GM19238 (cell line): ENCODE measurements around the gene AFF1.
"Not testable (repeated sequence)": the region's sequence is repeated elsewhere in the genome, so short reads cannot be mapped to it uniquely, and the experiment has no call there.

Source experiments
- DNase-seq: peaks from one replicate; pipeline ENCODE4 v3.0.0; 2011; ENCODE audit warnings: low spot score; ENCODE audit not compliant: insufficient read length

The AFF1 gene

DNA sequence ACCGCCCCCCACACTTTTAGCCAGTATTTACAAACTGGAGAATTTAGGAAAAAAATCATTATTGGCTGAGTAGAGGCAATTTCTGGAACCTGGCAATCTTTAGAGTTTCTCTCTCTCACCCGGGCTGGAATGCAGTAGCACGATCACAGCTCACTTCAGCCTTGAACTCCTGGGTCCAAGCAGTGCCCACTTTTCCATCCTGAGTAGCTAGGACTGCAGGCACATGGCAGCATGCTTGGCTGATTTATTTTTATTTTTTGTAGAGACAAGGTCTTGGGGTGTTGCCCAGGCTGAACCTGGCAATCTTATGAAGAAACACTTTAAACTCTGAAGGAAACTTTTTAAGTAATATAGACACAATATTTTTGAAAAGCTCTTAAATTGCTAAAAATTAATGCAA is 120.1 kb downstream of the AFF1 start:
- DNase-seq = no peak

DNA sequence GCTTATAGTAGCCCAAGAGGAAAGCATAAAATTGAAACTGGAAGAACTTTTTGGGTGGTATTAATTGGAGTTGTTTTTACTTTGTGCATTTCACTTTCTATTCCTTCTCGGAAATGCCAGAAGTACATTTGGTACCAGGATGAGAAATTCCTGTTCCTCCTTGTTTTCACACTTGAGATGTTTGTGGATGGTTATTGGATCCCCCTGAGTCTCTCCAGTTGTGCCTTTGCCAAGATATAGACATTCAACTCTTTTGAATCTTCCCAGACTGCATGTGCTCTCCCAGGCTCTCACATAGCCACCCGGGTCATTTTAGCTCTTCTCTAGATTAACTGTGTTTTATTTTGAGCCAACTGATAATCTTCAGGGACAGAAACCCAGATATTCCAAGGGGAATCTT is 120.5 kb downstream of the AFF1 start:
- no peak for DNase-seq

DNA sequence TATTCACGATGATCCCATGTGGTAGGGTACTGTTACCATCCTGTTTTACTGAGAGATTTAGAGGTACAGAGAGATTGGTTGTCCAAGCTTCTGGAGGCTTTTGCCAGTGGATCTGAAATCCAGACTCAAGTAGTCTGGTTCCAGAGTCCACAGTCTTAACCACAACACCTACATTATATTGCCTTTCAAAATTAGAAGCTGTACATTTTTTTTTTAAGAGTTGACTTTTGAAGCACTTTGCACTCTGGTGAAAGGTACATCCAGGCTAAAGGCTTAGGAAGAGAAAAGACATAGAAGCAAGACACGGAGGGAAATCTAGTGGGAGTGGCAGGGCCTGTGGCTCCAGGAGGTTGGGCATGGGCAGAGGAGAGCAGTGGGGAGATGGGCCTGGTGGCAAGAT is 122.1 kb downstream of the AFF1 start:
- DNase-seq = no peak

- no peak for DNase-seq
These were observed 123.1 kb downstream of the AFF1 start for GRCh38 chr4:87057835-87058355.

- DNase-seq = no peak
These were observed 123.7 kb downstream of the AFF1 start for GRCh38 chr4:87058356-87059073.

- DNase-seq = no peak
These were observed 126.1 kb downstream of the AFF1 start for GRCh38 chr4:87060957-87061356.

- DNase-seq = no peak
These were observed 130.2 kb downstream of the AFF1 start for GRCh38 chr4:87065021-87065420.

DNA sequence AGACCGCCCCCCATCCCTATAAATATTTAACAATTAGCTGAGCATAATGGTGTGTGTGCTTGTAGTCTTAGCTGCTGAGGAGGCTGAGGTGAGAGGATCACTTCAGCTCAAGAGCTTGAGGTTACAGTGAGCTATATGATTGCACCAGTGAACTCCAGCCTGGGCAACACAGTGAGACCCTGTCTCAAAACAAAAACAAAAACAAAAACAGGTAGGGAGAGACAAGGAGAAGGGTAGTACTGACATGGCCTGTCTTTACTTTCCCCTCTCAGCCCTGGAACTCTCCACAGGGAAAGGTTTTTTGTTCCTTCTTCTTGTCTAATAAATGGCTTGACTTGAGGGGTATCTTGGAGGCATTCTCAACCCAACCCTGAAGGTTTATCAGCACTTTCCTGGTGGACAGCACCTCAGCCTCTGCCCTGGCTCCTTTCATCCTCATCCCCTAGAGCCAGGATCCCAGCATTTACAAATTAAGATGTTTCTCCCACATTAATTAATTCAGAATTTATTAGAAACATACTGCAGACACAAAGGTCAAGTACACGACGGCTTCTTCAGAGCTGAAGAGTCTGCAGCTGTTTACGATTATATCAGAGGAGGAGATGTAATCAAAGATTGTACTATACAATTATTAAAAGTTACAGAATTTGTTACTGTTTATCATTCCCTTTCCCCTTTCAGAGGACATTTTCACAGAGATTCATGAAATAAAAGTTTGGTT is 131.8 kb downstream of the AFF1 start:
- DNase-seq = no peak

GRCh38 chr4:87067124-87067885 is 132.5 kb downstream of the AFF1 start:
- DNase-seq = no peak

DNA sequence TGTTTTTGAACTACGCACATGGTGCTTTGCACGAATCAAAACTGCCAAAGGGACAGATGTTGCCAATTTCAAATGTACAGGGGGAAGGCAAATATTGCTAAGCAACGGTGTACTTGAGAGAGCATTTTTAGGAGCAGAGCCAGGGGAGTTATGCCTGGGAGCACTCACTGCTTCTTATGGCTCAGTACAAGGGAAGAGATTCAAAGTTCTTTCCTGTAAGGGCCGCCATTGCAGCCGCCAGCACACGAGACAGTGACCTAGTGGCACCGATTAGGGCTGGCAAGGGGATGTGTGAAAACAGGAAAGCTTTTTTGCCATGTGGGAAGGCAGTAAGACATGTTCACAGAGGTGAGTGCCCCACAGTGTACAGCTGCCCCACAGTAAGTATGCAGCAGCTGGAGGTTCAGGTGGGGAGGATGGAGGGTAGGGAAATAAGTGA is 133.8 kb downstream of the AFF1 start:
- DNase-seq = no peak

DNA sequence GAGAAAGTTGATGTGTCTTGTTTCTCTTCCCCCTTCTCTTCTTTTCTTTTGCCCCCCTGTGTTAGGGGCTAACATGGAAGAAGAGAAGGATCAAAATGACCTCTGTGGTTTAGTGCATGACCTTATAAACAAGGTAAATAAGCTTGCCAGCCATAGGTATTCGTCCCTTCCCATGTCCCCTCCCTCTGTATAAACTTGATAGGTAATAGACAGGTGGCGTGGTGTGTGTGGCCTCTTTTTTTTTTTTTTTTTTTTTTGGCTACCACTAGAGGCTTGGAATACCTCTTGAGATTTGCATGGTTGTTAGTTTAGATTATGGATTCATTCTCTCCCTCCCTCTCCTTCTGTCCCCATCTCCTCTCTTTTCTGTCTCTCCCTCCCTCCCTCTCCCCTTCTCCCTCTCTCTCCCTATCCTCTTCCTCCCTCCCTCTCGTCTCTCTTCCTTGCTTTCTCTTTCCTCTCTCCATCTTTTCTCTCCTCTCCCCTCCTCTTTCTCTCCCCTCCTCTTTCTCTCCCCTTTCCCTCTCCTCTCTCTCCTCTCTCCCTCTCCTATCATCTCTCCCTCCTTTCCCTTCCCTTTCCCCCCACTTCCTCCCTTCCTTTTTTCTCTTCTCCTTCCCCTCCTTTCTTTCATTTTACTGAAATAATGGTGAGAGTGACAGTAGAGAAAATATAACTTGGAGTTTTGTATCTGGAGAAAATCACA is 134.4 kb downstream of the AFF1 start:
- DNase-seq = no peak

DNA sequence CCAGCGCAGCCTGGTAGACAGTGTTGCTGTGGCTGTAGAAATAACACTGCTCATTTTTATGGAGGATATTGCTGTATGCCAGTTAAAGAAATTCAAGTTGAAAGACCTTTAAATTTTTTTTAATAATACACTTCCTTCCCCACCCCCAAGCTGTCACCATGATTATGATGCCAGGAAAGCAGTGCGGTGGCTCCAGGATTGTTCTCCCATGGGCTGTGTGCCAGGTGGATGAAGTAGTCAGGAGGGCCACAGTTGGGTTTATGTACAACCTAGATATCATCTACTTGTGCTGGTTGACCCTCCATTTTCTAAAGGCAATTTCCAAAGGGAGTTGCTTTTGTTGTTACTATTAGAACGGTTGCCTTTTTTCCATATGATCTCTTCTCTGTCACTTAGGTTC is 136.6 kb downstream of the AFF1 start:
- no peak for DNase-seq

DNA sequence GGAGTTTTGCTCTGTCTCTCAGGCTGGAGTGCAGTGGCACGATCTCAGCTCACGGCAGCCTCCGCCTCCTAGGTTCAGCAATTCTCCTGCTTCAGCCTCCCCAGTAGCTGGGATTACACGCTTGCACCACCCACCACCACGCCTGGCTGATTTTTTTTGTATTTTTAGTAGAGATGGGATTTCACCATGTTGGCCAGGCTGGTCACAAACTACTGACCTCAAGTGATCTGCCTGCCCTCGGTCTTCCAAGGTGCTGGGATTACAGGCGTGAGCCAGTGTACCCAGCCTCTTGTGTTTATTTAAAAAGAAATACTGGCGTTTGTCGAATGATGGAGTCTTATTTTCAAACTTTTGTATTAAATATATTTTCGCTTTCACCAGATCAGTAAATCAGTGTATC is 137.7 kb downstream of the AFF1 start:
- not testable (repeated sequence) for DNase-seq

DNA sequence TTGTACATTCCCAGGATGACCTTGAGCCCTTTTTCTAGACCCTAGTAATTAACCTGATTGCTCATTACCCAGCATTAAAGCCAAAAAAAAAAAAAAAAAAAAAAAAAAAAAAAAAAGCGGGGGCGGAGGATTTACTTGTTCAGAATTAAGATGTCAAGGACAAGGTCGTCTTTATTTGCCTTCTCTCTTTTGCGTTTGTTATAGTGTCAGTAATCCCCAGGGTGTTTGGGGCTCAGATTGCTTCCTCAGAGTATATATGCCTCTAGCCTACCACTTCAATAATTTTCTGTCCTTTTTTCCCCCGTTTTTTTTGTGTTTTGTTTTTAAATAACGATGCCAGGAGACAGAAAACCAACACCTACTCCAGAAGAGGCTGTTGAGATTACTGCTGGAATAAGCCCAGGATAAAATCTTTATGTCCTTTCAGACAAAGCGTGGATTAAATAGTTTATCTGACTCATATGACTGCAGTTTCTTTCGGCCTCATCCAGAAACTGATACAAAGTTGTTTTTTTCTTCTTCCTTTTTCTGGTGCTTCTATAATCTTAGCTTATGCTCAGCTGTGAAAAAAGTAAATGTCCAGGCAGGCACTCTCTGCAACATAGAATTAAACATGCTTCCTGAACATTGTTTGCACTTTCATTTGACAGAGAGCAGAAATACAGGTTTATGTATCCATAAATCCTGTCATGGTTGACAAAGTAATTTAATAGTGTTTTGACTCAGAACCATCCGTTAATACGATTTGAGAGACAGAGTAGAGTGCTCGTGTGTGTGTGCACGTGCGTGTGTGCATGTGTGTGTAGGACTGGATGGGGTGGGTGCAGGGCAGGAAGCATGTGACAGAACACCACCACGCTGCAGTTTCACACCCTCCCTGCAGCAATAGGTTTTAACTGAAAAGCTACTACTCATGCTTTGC is 138.6 kb downstream of the AFF1 start:
- no peak for DNase-seq

DNA sequence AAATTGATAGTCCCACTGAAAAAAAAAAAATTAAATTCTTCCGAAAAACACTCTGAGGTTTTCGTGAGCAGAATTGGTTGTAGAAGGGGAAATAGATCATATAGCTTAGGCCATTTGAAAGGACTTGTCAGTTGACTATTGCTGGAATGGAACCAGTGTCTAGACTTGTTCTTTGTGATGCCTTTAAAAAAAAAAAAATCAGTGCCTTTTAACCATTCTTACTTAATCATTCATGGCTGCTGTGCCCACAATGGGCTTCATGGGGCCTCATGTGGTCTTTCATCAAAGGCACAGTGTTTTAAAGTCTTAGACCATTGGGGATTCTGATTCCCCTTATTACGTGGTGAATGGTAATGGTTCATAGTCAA is 139.3 kb downstream of the AFF1 start:
- no peak for DNase-seq

- DNase-seq = no peak
These were observed 141.1 kb downstream of the AFF1 start for GRCh38 chr4:87075876-87076275.

GRCh38 chr4:87076690-87077358 is 142.0 kb downstream of the AFF1 start:
- DNase-seq = no peak

GRCh38 chr4:87077914-87078585 is 143.2 kb downstream of the AFF1 start:
- DNase-seq = no peak

GRCh38 chr4:87078987-87079486 is 144.2 kb downstream of the AFF1 start:
- no peak for DNase-seq
